ENCODE results near the gene PDE3A.
"Not testable (repeated sequence)": the region's sequence is repeated elsewhere in the genome, so short reads cannot be mapped to it uniquely, and the experiment has no call there.

The PDE3A gene

DNA sequence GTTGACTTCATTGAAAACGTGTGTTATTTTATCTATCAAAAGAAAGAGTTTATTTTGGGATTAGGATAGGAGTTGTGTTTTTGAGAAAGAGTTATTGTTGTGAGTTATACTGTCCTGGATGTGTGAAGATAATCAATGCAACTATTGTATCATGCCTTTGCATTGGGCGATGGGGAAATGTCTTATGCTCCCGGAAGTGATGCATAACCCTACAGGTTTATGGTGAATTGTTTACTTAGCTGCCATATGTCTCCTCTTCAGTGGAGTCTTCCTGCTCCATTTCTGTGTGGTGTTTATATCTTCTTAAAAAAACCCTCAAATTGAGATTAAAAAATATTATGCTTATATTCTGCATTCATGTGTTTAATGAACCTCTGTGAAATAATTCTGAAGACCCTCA lies 6.5 kb downstream of the PDE3A start:
- no peak for DNase-seq (ENCODE audit: low spot score)

- DNase-seq (ENCODE audit: low spot score): no peak
Observed at GRCh38 chr12:20375560-20375959, 7.2 kb downstream of the PDE3A start.

DNA sequence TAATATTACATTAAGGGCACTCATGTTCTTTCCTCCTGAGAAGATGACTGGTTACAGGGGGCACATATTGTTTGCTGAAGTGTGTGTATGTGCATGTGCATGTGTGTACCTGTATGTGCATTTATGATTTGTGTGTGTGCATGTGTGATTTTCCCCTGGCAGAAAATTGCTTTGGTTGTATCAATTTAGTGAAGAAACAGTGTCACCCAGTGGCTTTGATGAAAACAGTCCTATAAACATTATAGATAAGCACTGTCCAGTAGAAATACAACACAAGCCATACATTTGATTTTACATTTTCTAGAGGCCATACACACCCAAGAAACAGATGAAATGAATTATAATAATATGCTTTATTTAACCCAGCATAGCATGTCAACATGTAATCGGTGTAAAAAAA lies 8.6 kb downstream of the PDE3A start:
- no peak for DNase-seq (ENCODE audit: low spot score)

GRCh38 chr12:20377750-20378149 lies 9.4 kb downstream of the PDE3A start:
- DNase-seq (ENCODE audit: low spot score): no peak

DNA sequence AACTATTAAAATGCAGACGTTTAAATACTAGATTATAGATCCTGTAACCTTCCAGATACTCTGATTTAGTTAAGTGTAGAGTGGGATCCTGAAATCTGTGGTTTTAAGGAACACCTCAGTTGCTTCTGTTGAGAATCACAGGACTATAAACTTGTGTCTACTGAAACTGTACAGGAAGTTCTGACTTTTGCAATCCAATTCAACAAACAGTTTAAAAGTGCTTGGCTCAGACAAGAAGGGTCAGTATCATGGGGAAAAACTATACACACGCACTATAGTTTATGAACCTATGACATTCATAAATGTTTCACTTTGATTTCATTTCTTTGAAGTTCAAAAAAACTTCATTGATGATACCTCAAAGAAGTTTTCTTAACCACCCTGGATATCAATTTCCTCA lies 13.8 kb downstream of the PDE3A start:
- DNase-seq (ENCODE audit: low spot score): no peak

GRCh38 chr12:20383612-20384011 lies 15.3 kb downstream of the PDE3A start:
- DNase-seq (ENCODE audit: low spot score): no peak

DNA sequence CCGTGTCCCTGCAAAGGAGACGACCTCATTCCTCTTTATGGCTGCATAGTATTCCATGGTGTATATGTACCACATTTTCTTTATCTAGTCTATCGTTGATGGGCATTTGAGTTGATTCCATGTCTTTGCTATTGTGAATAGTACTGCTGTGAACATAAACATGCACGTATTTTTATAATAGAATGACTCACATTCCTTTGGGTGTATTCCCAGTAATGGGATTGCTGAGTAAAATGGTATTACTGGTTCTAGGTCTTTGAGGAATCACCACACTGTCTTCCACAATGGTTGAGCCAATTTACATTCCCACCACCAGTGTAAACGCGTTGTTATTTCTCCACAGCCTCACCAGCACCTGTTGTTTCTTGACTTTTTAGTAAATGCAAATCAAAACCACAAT lies 16.5 kb downstream of the PDE3A start:
- DNase-seq (ENCODE audit: low spot score): not testable (repeated sequence)

- DNase-seq (ENCODE audit: low spot score): no peak
Observed at GRCh38 chr12:20390846-20391245, 22.5 kb downstream of the PDE3A start.

GRCh38 chr12:20392339-20392738 lies 24.0 kb downstream of the PDE3A start:
- no peak for DNase-seq (ENCODE audit: low spot score)

GRCh38 chr12:20393707-20394106 lies 25.4 kb downstream of the PDE3A start:
- DNase-seq (ENCODE audit: low spot score): no peak

DNA sequence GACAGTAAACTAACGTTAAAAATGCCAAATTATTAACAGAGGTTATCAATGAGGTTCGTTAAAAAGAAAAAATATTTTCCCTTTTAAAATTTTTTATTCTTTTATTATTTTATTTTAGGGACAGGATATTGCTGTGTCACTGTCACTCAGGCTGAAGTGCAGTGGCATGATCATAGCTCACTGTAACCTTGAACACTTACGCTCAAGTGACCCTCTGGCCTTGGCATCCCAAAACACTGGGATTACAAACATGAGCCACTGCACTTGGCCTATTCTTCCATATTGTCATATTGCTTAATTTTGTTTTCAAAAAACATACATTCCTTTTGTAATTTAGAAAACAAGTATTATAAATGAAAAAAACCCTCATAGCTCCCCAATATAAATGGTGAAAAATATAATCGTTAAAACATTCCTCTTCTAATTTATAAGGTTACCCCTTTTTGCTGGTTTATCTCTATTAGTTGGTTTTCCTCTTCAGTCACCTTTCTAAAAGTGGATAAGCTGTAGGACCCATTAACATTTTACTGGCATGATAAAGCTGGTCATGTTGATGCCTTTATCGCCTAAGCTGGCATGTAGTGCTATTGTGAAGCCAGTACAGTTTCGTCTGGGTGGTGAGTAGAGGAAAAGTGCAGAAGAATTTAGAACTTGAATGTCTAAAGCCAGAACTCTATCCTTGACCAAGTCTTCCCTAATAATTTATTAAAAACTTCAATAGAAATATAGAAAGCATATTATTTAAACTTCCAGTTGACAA lies 27.6 kb downstream of the PDE3A start:
- no peak for DNase-seq (ENCODE audit: low spot score)

GRCh38 chr12:20398686-20399085 lies 30.3 kb downstream of the PDE3A start:
- no peak for DNase-seq (ENCODE audit: low spot score)

DNA sequence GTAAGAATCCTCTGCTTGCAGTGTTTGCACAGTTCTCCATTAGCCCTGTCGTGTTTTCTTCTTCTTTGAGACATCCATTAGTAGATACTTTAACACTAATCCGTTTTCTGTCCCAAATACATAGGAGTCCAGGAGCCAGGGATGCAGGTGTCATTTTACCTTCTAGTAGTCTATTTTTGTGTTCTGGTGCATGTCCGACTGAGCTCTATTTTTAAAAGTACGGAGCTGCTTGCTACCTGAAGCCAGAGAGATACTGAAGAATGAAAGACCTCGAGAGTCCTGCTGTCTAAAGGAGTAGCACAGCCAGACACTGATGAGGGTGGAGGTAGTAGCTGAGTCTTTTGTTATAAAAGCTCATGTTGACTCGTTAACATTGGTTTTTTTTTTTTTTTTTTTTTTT lies 31.7 kb downstream of the PDE3A start:
- no peak for DNase-seq (ENCODE audit: low spot score)

DNA sequence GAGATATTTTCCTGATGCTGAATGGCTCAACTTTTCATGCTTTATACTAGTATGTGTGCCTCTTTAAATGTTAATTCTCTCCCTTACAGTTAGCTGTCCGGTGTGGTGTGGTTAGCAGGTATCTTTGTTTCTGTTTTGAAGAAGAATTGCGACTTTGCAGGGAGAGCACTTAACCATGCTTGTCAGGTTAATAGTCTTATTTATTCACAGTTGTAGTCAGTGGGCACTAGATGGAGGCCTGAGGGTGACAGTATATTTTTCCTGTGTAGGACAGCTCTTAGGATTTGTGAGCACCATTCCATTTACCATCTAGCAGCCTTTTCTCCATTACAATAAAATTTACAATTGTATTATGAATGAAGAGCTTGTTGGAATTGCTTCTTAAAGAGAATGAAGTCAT lies 34.9 kb downstream of the PDE3A start:
- no peak for DNase-seq (ENCODE audit: low spot score)

DNA sequence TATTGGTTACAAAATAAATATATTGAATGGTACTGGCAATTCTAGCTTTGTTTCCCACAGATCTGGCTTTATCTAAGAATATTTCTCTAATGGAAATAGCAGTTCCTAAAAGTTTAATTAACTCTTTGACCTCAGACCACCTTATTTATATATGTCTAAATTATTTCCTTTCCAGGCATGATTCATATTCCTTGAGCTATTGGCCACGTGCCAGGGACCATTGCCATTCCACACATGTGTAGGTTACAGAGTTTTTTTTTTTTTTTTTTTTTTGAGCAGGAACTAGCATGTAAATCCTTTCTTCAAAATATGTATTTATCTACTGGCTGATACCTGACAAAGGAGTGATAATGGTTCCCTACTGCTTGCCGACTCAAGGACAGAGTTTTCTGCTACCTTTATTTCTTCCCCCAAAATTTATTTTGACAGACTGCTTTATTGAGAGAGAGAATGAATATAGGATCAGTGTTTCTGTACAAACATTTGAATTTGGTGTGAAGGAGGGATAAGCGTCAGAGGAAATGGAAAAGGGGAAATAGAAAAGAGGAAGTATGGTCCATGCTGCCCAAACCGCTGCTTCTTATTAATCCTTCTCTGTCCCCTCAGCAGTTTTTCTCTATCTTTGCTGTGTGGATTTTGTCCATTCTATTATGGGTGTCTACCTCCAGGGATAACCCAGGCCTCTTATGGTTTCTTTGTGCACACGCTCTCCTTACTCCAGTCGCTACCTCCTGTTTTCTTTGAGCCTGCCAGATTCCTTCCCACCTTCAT lies 36.4 kb downstream of the PDE3A start:
- DNase-seq (ENCODE audit: low spot score): no peak

DNA sequence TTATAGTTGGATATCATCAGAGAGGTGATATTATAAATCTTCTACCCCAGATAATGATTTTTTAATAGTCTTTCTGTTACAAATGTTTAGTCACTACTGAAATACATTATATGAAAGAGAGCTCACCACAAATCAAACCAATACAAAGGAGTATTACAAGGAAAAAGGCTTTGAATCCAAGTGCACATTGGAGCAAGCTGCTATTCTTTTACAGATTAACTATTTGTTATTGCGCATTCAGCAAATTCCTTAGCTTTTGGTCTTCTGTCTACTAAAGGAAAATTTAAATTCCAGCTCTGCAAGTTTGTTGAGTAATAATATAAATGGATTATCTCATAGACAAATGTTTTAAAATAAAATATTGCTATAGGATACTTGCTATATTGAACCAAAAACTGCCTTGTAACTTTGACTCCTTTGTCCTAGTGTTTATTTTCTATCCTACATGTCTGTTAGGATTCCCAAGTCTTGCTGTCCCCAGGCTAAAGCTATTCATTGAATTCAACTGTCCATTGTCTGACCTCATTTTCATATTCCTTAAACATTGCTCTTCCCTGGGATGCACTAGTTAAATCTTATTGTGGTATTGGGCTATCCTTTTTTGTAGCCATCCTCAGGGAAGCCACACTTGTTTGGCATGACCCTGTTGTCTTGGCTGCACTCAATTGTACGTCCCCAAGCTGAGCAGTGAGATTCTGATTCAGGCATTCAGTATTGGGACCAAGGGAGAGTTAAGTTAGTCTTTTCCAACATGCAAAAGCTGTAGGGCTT lies 41.5 kb downstream of the PDE3A start:
- DNase-seq (ENCODE audit: low spot score): no peak

GRCh38 chr12:20410734-20411133 lies 42.4 kb downstream of the PDE3A start:
- no peak for DNase-seq (ENCODE audit: low spot score)

DNA sequence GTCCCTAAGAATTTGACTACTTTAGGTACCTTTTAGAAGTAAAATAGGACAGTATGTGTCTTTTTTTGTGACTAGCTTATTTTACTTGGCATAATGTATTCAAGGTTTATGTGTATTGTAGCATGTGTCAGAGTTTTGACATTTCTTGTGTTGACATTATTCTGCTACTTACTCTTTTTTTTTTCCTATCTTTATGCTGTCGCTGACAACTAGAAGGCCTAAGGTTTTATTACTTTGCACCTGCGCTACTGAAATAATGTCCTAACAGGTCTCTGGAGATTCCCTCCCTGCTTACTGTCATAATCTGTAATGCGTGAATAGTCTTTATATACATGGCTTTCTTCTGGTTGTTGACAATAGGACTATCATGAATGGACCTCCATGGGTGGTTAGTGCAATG lies 43.0 kb downstream of the PDE3A start:
- no peak for DNase-seq (ENCODE audit: low spot score)

DNA sequence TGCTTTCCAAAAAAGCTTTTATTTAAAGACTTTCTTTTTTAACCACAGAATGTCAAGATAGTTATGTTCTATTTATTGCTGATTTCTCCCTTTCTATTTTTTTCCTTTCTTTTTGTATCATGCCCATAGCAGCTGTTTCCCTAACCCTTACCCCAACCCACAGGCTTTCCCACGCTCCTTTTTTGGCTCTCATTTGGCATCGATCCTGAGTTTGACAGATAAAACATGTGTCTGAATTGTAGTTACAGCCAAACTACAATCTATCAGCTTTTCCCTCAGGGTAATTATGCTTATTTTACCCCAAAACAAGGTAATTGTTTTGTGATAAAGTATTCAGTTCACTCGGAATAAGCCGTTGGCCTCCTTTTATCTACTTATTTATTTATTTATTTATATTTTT lies 46.7 kb downstream of the PDE3A start:
- no peak for DNase-seq (ENCODE audit: low spot score)

- DNase-seq (ENCODE audit: low spot score): no peak
Observed at GRCh38 chr12:20415641-20416040, 47.3 kb downstream of the PDE3A start.

- no peak for DNase-seq (ENCODE audit: low spot score)
Observed at GRCh38 chr12:20420557-20420956, 52.2 kb downstream of the PDE3A start.

DNA sequence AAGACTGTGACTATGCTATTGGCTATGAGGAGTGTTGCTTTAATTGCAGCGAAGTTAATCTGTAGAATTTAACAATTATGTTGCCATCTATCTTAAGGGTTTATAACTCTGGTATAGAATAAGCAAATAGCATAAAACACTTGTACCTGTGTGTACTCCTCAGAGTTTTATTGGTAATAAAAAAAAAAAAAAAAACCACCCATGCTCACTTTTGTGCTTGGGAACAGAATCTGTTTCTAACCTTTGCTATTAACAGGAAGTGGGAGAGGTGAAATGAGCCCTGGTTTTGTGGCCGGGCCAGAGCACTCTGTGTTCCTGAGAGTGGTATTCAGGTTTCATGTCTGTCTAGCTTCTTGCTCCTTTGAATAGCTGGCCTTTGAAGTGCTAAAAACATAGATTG lies 53.1 kb downstream of the PDE3A start:
- DNase-seq (ENCODE audit: low spot score): no peak

GRCh38 chr12:20423557-20423956 lies 55.2 kb downstream of the PDE3A start:
- no peak for DNase-seq (ENCODE audit: low spot score)

Measured in HuH-7 (cell line).